Activated naive CD8-positive, alpha-beta T cell treated with anti-CD3 and anti-CD28 coated beads, Interleukin-2, amount 50 U/mL, for 24 hours (primary cell): Measurements from ENCODE around the gene DUSP16.
"Not testable (repeated sequence)": the region's sequence is repeated elsewhere in the genome, so short reads cannot be mapped to it uniquely, and the experiment has no call there.

Source experiments
- ATAC-seq: fragments of 150-1000 bp; cut with Tn5 transposase; one replicate; pipeline ENCODE4 v1.10.0; 2021
- DNase-seq: peaks from one replicate; pipeline ENCODE4 v3.0.0; 2021
- H3K27ac Mint-ChIP-seq: one replicate; pipeline ENCODE4 v1.8.0; 2021; ENCODE audit warnings: mild to moderate bottlenecking, mixed read lengths
- H3K27me3 Mint-ChIP-seq: one replicate; pipeline ENCODE4 v1.8.0; 2021; ENCODE audit warnings: mixed read lengths
- H3K36me3 Mint-ChIP-seq: one replicate; pipeline ENCODE4 v1.8.0; 2021; ENCODE audit warnings: low read depth, mixed read lengths
- H3K4me1 Mint-ChIP-seq: one replicate; pipeline ENCODE4 v1.8.0; 2021; ENCODE audit warnings: mixed read lengths
- H3K4me3 Mint-ChIP-seq: one replicate; pipeline ENCODE4 v1.8.0; 2021; ENCODE audit warnings: mild to moderate bottlenecking, moderate library complexity, mixed read lengths
- H3K9me3 Mint-ChIP-seq: one replicate; pipeline ENCODE4 v1.8.0; 2021; ENCODE audit warnings: mixed read lengths

Gene DUSP16, protein sequence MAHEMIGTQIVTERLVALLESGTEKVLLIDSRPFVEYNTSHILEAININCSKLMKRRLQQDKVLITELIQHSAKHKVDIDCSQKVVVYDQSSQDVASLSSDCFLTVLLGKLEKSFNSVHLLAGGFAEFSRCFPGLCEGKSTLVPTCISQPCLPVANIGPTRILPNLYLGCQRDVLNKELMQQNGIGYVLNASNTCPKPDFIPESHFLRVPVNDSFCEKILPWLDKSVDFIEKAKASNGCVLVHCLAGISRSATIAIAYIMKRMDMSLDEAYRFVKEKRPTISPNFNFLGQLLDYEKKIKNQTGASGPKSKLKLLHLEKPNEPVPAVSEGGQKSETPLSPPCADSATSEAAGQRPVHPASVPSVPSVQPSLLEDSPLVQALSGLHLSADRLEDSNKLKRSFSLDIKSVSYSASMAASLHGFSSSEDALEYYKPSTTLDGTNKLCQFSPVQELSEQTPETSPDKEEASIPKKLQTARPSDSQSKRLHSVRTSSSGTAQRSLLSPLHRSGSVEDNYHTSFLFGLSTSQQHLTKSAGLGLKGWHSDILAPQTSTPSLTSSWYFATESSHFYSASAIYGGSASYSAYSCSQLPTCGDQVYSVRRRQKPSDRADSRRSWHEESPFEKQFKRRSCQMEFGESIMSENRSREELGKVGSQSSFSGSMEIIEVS

DNA sequence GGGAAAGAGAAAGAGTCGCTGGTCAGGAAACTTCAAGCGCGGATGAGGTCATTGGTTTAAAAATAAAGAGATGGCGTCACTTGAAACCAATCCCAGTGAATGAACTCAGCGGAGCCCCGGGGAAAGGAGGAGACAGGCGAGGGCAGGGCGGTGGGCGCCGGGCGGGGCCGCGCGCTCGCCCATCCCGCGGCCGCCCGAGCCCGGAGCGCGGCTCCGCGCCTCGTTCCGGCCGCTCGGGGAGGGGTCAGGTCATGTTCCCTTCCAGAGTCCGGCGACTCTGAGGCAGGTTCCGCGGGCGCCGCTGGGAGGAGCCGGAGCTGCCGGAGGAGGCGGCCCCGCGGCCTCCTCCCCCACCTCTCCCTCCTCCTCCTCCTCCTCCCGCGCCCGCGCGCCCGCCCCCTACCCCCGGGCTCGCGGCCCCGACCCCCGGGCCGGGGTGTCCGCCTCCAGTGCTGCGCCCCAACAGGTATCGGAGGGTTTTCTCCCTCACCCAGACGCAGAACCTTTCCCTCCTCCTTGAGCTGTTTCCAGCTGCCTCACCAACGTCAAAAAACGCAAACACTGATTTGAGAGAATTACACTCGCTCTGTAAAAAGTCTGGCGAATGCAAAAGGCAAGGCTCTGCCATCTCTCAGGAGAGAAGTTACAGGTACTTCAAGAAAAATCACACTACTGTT lies at the start of gene DUSP16:
Gene DUSP16, minus strand, starts transcription at position 279 of the 677 bp plus-strand sequence. CDS start 41,765 bp downstream, outside the sequence.
- peak; percentile 73 for DNase-seq
- H3K27me3 Mint-ChIP-seq = no peaks in the 10 kb centered on the region
- peaks cover 42% of the 10 kb centered on the region for H3K4me1 Mint-ChIP-seq
- H3K27ac Mint-ChIP-seq = peak within 1 kb of the TSS; percentile 83
- peaks cover 4% of the 10 kb centered on the region for H3K9me3 Mint-ChIP-seq
- H3K4me3 Mint-ChIP-seq = peak within 1 kb of the TSS; percentile 78
- ATAC-seq = peak; percentile 87
- H3K36me3 Mint-ChIP-seq = peaks cover 18% of the 10 kb centered on the region

DNA sequence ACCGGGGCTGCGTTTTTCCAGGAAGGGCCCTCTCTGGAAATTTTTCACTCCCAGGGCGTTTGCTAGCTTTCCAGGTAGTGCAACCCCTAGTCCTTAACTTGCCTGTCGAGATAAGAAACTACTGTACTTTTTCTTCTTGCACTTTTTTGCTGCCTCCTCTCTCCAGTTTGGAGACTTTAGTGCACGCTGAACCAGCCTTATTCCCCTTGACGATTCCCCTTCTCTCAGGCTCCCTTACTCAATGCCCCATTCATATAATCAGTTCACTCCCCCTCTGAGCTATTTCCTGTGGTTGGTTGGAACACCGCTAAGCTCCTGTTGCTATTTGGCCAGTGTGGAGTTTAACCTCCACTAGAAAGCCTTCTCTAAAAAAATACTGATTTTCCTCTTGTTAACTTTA lies 49.7 kb upstream of the DUSP16 start:
- Mint-ChIP-seq H3K36me3 (peaks cover 7% of the 10 kb centered on the region), H3K27ac (peak overlapping the region; percentile 95), H3K4me1 (peaks cover 68% of the 10 kb centered on the region), H3K27me3 (no peaks in the 10 kb centered on the region), H3K9me3 (no peaks in the 10 kb centered on the region), H3K4me3 (peak overlapping the region; percentile 84)
- DNase-seq (peak; percentile 16), ATAC-seq (peak; percentile 59)

DNA sequence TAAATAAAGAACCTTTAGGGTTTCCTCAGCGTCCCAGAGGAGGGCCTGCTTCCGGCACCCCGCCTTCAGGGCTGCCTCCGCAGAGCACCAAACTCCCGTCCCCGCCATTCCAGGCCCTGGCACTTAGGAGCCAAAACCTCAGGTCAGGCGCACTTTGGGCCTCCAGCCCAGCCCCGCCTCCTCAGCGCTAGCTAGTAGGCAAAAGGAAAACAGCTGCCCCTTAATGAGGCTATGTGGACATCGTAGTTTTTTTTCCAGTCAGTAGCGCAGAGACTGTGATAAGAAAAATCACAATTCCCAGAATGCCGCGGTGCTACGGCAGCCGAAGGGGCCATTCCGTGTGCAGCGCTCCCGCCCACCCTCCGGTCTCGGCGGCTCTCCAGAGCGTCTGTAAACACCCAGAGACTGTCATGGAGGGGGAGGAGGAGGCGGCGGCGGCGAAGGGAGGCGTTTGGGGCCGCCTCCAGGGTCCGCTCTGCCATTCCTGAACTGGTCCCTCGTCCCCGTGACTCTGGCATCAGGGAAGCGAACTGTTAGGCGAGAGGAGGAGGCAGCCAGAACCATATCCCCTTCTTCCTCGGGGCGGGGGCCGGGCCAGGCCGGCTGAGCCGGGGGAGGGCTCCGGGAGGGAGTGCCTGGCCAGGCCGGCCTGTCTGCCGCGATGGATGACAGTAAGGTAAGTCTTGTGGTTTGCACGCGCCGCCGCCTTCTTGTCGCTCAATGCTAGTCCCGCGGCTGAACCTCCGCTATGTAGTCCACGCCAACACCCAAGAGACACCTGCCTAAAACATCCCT lies 49.0 kb upstream of the DUSP16 start, which contains the start of gene CREBL2:
Gene CREBL2, plus strand, starts transcription at position 365 of the 795 bp plus-strand sequence. Its CDS starts 297 bp downstream, at position 662.
- Mint-ChIP-seq H3K4me3 (peak within 1 kb of the TSS; percentile 84), H3K4me1 (peaks cover 68% of the 10 kb centered on the region)
- peak; percentile 86 for ATAC-seq

DNA sequence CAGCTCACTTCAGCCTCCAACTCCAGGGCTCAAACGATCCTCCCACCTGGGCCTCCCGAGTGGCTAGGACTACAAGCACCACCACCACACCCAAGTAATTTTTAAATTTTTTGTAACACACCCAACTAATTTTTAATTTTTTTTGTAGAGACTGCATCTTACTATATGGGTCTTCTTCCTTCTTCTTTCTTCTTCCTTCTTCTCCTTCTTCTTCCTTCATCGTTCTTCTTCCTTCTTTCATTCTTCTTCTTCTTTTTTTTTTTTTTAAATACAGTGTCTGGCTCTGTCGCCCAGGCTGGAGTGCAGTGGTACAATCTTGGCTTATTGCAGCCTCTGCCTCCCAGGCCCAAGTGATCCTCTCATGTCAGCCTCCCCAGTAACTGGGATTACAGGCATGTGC lies 48.0 kb upstream of the DUSP16 start:
- no peak for ATAC-seq

More for the DNA sequence above, 49.0 kb upstream of the DUSP16 start, which contains the start of gene CREBL2:
- peak; percentile 85 for DNase-seq
- Mint-ChIP-seq H3K9me3 (no peaks in the 10 kb centered on the region), H3K27me3 (no peaks in the 10 kb centered on the region), H3K27ac (peak within 1 kb of the TSS; percentile 95), H3K36me3 (peaks cover 7% of the 10 kb centered on the region)

DNA sequence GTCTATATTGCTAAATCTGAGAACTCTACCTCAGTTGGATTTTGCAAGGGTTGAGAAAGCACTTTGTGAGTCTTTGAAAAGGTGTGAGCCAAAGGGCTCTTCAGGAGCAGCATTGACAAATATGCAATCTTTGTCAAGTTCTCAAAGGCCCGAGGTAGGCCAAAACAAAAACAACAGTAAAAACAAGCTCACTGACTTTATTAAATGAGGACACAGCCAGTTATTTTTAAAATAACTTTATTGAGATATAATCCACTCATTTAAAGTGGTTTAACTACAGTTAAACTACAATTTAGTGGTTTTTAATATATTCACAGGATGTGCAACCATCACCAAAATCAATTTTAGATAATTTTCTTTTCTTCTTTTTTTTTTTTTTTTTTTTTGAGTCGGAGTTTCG lies 47.0 kb upstream of the DUSP16 start:
- no peak for ATAC-seq
- peaks cover 7% of the 10 kb centered on the region for H3K36me3 Mint-ChIP-seq
- peaks cover 58% of the 10 kb centered on the region for H3K4me1 Mint-ChIP-seq
- H3K9me3 Mint-ChIP-seq = no peaks in the 10 kb centered on the region
- H3K4me3 Mint-ChIP-seq = no peak overlapping the region
- H3K27ac Mint-ChIP-seq = no peak overlapping the region
- DNase-seq = no peak
- H3K27me3 Mint-ChIP-seq = no peaks in the 10 kb centered on the region

More for the DNA sequence above, 48.0 kb upstream of the DUSP16 start:
- Mint-ChIP-seq H3K36me3 (peaks cover 7% of the 10 kb centered on the region), H3K4me3 (peak overlapping the region; percentile 84), H3K27me3 (no peaks in the 10 kb centered on the region), H3K9me3 (no peaks in the 10 kb centered on the region), H3K4me1 (peaks cover 65% of the 10 kb centered on the region), H3K27ac (peak overlapping the region; percentile 95)
- DNase-seq = no peak

DNA sequence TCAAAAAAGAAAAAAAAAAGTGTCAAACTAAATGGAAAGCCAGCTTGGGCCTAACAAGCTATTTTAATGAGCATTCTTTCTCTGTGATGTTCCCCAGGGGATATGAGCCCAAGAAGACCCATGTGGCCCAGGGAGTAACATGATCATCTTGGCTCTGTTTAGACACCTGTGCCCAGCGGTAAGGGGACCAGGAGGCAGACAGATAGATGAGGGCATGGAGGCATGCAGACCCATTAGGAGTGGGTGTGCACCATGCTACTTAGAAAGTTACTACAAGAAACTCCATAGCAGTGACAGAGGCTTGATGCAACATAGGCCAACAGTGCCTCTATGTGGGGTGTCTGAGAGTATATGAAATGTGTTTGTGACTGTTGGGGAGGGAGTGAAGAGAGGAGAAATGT lies 45.9 kb upstream of the DUSP16 start:
- Mint-ChIP-seq H3K4me3 (no peak overlapping the region), H3K4me1 (peaks cover 48% of the 10 kb centered on the region), H3K27ac (no peak overlapping the region), H3K9me3 (no peaks in the 10 kb centered on the region), H3K36me3 (peaks cover under 1% of the 10 kb centered on the region), H3K27me3 (no peaks in the 10 kb centered on the region)
- ATAC-seq (no peak), DNase-seq (no peak)

DNA sequence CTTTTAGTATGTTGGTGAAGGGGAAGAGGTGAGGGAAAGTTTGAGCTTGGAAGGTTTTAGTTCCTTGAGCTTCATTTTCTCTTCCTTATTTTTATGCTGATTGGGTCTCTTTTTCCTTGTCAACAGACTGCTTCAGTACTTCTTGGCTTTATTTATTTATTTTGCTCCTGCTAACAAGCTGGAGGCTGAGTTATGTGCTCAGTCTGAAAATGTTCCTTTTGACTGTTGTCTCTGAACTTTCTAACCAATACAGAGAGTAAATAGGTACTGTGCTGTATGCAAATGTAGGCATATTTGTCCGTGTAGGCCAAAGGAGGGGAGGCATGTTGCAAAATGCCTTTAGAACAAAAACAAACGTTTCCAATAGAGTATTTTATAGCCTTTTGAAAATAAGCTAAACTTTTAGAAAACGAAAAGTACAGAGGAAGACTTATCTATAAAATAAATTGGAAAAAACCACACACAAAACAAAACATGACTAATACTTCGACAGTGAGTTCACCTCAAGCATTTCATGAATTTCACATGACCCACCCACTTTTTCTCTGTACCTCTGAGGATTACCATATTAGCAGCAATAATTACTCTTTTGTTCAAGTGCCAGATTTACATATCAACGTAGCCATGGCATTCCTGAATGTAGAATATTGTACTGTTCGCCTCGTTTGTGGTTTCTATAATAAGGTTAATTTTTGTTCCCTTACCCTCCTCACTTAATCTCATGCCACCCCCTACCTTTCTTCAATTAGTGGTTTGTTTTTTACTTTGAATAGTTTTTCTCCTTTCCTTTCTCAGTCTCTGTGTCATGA lies 44.3 kb upstream of the DUSP16 start:
- peak overlapping the region; percentile 15 for H3K4me3 Mint-ChIP-seq
- H3K27ac Mint-ChIP-seq = peak overlapping the region; percentile 72
- H3K9me3 Mint-ChIP-seq = no peaks in the 10 kb centered on the region
- ATAC-seq (no peak), DNase-seq (no peak)
- H3K4me1 Mint-ChIP-seq = peaks cover 35% of the 10 kb centered on the region
- no peaks in the 10 kb centered on the region for H3K36me3 Mint-ChIP-seq
- H3K27me3 Mint-ChIP-seq = no peaks in the 10 kb centered on the region

DNA sequence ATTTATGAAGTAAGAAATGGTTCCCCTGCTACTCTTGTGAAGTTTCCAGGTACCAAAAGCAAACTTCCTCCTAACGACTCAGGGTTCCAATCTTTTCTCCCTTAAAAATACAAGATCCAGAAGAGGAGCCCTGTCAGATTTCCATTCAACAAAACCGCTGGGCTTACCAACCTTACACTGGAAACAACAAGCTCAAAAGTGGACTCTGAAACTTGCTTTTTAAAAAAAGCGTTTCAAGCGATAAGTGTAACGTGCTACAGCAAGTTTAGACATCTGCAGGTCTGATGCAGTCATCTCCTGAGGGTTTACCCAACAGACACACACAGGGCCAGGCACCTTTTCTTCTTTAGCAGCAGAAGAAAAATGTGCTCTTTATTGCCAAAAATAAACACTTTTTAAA lies 42.1 kb upstream of the DUSP16 start:
- peaks cover 20% of the 10 kb centered on the region for H3K4me1 Mint-ChIP-seq
- H3K4me3 Mint-ChIP-seq = no peak overlapping the region
- no peak for ATAC-seq
- no peak for DNase-seq
- no peaks in the 10 kb centered on the region for H3K9me3 Mint-ChIP-seq
- no peaks in the 10 kb centered on the region for H3K27me3 Mint-ChIP-seq
- H3K36me3 Mint-ChIP-seq = no peaks in the 10 kb centered on the region
- no peak overlapping the region for H3K27ac Mint-ChIP-seq

DNA sequence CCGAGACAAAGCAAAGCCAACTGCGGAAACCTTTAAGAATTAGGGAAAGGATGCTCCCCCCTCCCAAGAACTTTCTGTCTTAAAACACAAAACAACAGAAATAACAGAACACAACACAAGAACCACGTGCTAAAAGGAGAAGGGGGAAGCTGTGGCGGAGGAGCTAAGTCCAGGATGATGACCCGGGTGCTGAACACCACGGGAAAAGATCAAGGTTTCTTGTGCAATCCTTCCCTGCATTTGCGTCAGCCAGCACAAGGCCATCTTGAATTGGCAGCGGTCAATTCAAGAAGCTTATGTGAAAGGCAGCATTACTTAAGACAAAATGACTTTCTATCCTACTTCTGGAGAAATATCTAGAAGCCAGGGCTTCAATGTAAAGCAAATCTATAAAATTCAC lies 38.0 kb upstream of the DUSP16 start:
- H3K36me3 Mint-ChIP-seq = no peaks in the 10 kb centered on the region
- H3K9me3 Mint-ChIP-seq = no peaks in the 10 kb centered on the region
- no peaks in the 10 kb centered on the region for H3K4me1 Mint-ChIP-seq
- ATAC-seq (no peak), DNase-seq (no peak)
- no peak overlapping the region for H3K27ac Mint-ChIP-seq
- H3K4me3 Mint-ChIP-seq = no peak overlapping the region
- H3K27me3 Mint-ChIP-seq = no peaks in the 10 kb centered on the region

DNA sequence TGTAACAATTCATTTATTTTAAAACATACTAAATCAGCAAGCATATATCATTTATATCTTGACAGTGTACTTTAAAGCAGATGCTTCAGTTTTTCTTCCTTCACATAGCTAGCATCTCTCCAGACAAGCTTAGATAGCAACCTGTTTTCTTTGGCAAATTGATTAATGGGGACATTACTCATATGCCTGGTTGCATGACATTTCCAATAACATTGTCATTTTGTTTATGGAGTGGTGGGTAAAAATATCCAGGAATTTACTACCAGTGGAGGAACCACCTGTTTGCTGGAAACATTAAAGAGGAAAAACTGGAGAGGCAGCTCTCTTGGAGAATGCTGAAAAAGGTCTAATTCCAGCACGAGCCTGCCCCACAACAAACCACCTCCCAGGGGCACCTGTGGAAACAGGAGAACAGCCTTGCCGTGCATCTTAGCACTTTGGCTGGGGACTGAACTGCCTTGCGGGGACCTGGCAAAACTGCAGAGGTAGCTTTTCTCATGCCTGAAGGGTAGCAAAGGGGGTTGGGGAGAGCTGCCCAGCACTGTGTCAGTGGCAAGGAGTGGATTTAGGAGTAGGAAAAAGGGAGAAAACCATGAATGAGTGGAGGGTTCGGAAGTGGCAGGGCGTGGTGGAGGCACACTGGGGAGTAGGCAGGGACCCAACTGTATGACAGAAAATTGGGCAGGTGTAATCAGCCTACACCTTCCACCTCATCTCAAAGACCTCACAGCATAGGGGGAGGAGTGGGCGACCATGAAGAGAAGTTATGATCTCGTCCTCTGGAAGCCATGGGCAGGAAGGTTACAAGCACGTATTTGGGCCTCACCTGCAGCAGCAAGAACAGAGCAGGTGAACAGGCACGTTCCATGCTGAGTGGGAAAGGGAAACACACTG lies 37.3 kb upstream of the DUSP16 start:
- no peaks in the 10 kb centered on the region for H3K36me3 Mint-ChIP-seq

DNA sequence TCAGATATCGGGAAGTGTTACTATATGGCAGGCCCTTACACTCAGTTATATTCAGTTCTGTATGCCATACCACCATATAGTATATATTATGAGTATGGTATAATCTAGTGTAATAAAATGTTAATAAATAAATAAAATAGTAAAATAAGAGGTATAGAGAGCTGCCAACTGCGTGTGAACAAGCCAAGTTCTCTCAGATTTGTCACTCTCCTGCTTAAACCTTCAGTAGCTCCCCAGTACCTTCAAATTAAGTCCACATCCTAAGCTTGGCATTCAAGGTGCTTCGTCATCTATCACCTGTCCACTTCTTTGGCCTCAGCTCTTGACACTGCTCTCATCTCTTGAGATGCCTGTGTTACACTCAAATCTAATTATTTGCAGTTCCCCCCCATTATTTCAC lies 36.2 kb upstream of the DUSP16 start:
- no peaks in the 10 kb centered on the region for H3K9me3 Mint-ChIP-seq

More for the DNA sequence above, 37.3 kb upstream of the DUSP16 start:
- no peak overlapping the region for H3K4me3 Mint-ChIP-seq
- H3K4me1 Mint-ChIP-seq = no peaks in the 10 kb centered on the region
- ATAC-seq = no peak
- H3K9me3 Mint-ChIP-seq = no peaks in the 10 kb centered on the region
- H3K27ac Mint-ChIP-seq = no peak overlapping the region
- H3K27me3 Mint-ChIP-seq = no peaks in the 10 kb centered on the region
- DNase-seq = no peak

DNA sequence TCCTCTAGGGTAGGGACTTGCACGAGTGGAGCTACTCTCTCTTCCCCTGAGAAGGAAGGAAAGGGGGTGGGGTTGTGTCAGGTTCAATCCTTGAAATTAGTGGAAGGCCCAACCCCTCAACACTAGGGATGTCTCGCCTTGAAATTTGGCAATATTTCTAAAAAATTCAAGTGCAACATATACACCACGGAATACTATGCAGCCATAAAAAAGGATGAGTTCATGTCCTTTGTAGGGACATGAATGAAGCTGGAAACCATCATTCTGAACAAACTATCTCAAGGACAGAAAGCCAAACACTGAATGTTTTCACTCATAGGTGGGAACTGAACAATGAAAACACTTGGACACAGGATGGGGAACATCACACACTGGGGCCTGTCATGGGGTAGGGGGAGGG lies 33.9 kb upstream of the DUSP16 start:
- H3K4me3 Mint-ChIP-seq, DNase-seq, H3K36me3 Mint-ChIP-seq, H3K27ac Mint-ChIP-seq, H3K27me3 Mint-ChIP-seq, ATAC-seq, H3K9me3 Mint-ChIP-seq, H3K4me1 Mint-ChIP-seq: not testable (repeated sequence)

More for the DNA sequence above, 36.2 kb upstream of the DUSP16 start:
- no peaks in the 10 kb centered on the region for H3K4me1 Mint-ChIP-seq
- H3K27ac Mint-ChIP-seq = no peak overlapping the region
- H3K27me3 Mint-ChIP-seq = no peaks in the 10 kb centered on the region
- no peak overlapping the region for H3K4me3 Mint-ChIP-seq
- no peak for ATAC-seq
- H3K36me3 Mint-ChIP-seq = no peaks in the 10 kb centered on the region
- no peak for DNase-seq

DNA sequence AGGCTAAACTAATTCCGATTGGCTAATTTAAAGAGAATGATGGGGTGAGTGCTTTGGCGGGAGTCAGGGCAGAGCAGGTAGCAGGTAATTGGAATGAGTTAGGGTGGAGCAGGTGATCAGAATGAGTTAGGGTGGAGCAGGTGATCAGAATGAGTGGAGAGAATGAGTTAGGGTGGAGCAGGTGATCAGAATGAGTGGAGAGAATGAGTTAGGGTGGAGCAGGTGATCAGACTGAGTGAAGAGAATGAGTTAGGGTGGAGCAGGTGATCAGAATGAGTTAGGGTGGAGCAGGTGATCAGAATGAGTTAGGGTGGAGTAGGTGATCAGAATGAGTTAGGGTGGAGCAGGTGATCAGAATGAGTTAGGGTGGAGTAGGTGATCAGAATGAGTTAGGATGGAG lies 33.3 kb upstream of the DUSP16 start:
- H3K36me3 Mint-ChIP-seq, DNase-seq, H3K9me3 Mint-ChIP-seq, ATAC-seq, H3K4me3 Mint-ChIP-seq, H3K27me3 Mint-ChIP-seq, H3K4me1 Mint-ChIP-seq, H3K27ac Mint-ChIP-seq: not testable (repeated sequence)
